Panc1 (cell line): ENCODE results near the gene MRPS9. TPM values are rescaled to one million over a fixed set of nuclear protein-coding genes. Genes with fewer than 3 reads are reported as not detected.

Source experiments
- ATAC-seq: fragments of 200-7000 bp; cut with Tn5 transposase; 2 replicates; pipeline ENCODE4 v1.9.1; 2020; ENCODE audit warnings: mild to moderate bottlenecking, moderate library complexity
- BruUV-seq: library from RNA; stranded (reverse); fragments of 400-500 nt; replicated peaks from 2 replicates; lab custom pipeline; 2021; lab: Mats Ljungman, UMichigan
- CTCF ChIA-PET: fragments of 300-600 bp; sonication (Branson Sonifier 250); formaldehyde crosslinking; loops from one replicate; lab custom pipeline; 2022; ENCODE audit warnings: antibody characterized with exemption; lab: Charles Lee
- POLR2A ChIA-PET: fragments of 300-600 bp; sonication (Branson Sonifier 250); formaldehyde crosslinking; loops from one replicate; lab custom pipeline; 2022; ENCODE audit warnings: antibody characterized with exemption; lab: Charles Lee
- DNase-seq: peaks from one replicate; pipeline ENCODE4 v3.0.0-alpha.2; 2010; ENCODE audit warnings: low read depth, low spot score
- H3K27ac ChIP-seq: 2 replicates; pipeline ENCODE4 v1.5.1; 2011; ENCODE audit warnings: mild to moderate bottlenecking, low read length, inconsistent platforms
- H3K27me3 ChIP-seq: fragments of 200-500 bp; sonication (Bioruptor generic); 2 replicates; pipeline ENCODE4 v1.6.0; 2014; ENCODE audit warnings: low read length, inconsistent platforms; ENCODE audit not compliant: control insufficient read depth, insufficient read depth
- H3K36me3 ChIP-seq: fragments of 200-500 bp; sonication (Bioruptor generic); 2 replicates; pipeline ENCODE4 v1.5.1; 2014; ENCODE audit warnings: inconsistent platforms, mild to moderate bottlenecking, low read length, moderate library complexity; ENCODE audit not compliant: control insufficient read depth, insufficient read depth
- H3K4me1 ChIP-seq: 2 replicates; pipeline ENCODE4 v1.5.1; 2011; ENCODE audit warnings: inconsistent platforms, mild to moderate bottlenecking, low read length, moderate library complexity; ENCODE audit not compliant: control insufficient read depth, insufficient read depth
- H3K4me3 ChIP-seq, 2 experiments: 2 replicates each; pipeline ENCODE4 v1.5.1; 2011 to 2012; ENCODE audit warnings: low read depth in 2 of 2, low read length in 2 of 2, mild to moderate bottlenecking in 2 of 2, inconsistent platforms in 1 of 2, moderate library complexity in 1 of 2
- H3K9me3 ChIP-seq: fragments of 200-500 bp; sonication (Bioruptor generic); 2 replicates; pipeline ENCODE4 v1.5.1; 2014; ENCODE audit warnings: low read depth, mild to moderate bottlenecking, inconsistent platforms, low read length, moderate library complexity; ENCODE audit not compliant: control insufficient read depth, insufficient read depth
- POLR2AphosphoS5 ChIP-seq: IDR thresholded peaks from 2 replicates; pipeline ENCODE4 v1.6.1; 2012; ENCODE audit warnings: mild to moderate bottlenecking, low read depth, low read length, moderate library complexity
- REST ChIP-seq, 2 experiments: IDR thresholded peaks; 2 replicates each; pipeline ENCODE4 v1.6.1; 2011 to 2012; ENCODE audit warnings: low read depth in 2 of 2, control low read depth in 1 of 2, low read length in 1 of 2, mild to moderate bottlenecking in 1 of 2, moderate library complexity in 1 of 2; ENCODE audit not compliant: insufficient read depth in 1 of 2
- SIN3A ChIP-seq: IDR thresholded peaks from 2 replicates; pipeline ENCODE4 v1.6.1; 2012; ENCODE audit warnings: low read depth, mild to moderate bottlenecking, low read length, moderate library complexity, borderline replicate concordance; ENCODE audit not compliant: insufficient read depth
- TCF7L2 ChIP-seq: IDR thresholded peaks from 2 replicates; pipeline ENCODE4 v1.6.1; 2011; ENCODE audit warnings: mild to moderate bottlenecking, low read depth, low read length, inconsistent platforms
- in situ Hi-C: cut with HindIII; loops from 2 replicates; pipeline ENCODE4 v1.10.0; 2016; ENCODE audit warnings: low sequenced_read_pairs, low pct_unique_long_range_greater_than_20kb
- intact Hi-C: fragments of 100-400 bp; cut with micrococcal nuclease; formaldehyde crosslinking; loops from one replicate; pipeline ENCODE4 v1.10.0; 2022; ENCODE audit not compliant: unreplicated experiment
- total RNA-seq: library from RNA; stranded (reverse); gene quantifications from one replicate; pipeline ENCODE4 v1.2.1, GENCODE V29; 2021; ENCODE audit not compliant: unreplicated experiment
- TF ChIP-seq, protein P1 (sequence below): fragments of 450-650 bp; IDR thresholded peaks from 2 replicates; pipeline ENCODE4 v1.5.1; 2017; ENCODE audit warnings: mild to moderate bottlenecking

The MRPS9 gene
- total RNA-seq, 1 experiment from 2014 or later = 27.4 TPM

- DNase-seq = no peak
- CTCF ChIA-PET = interaction anchor here (0.5 kb wide), 1 partner anchor 10 kb away, joined by 3 read pairs; no protein-coding TSS in a partner anchor
- in situ Hi-C loops (no loop called here), intact Hi-C loops (no loop called here)
- ATAC-seq = no peak
- 0 out of 2 replicates have a peak, but pooled peaks cover 3% of the 10 kb centered on the region for H3K27me3 ChIP-seq
- no peaks in the 10 kb centered on the region for H3K4me1 ChIP-seq
- no peaks in the 10 kb centered on the region for H3K9me3 ChIP-seq
- POLR2A ChIA-PET = no interaction called here
- no peaks in the 10 kb centered on the region for H3K36me3 ChIP-seq
- H3K27ac ChIP-seq = no peak overlapping the region
- no TSS peak for BruUV-seq
- no peak overlapping the region for H3K4me3 ChIP-seq
- TF ChIP-seq, protein P1, sequence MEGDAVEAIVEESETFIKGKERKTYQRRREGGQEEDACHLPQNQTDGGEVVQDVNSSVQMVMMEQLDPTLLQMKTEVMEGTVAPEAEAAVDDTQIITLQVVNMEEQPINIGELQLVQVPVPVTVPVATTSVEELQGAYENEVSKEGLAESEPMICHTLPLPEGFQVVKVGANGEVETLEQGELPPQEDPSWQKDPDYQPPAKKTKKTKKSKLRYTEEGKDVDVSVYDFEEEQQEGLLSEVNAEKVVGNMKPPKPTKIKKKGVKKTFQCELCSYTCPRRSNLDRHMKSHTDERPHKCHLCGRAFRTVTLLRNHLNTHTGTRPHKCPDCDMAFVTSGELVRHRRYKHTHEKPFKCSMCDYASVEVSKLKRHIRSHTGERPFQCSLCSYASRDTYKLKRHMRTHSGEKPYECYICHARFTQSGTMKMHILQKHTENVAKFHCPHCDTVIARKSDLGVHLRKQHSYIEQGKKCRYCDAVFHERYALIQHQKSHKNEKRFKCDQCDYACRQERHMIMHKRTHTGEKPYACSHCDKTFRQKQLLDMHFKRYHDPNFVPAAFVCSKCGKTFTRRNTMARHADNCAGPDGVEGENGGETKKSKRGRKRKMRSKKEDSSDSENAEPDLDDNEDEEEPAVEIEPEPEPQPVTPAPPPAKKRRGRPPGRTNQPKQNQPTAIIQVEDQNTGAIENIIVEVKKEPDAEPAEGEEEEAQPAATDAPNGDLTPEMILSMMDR = peak; percentile 26; the same call in 1 of the 2 replicates
- no peak for TF ChIP-seq TCF7L2
Measured at GRCh38 chr2:105125428-105125827, 87.6 kb downstream of the MRPS9 start.

DNA sequence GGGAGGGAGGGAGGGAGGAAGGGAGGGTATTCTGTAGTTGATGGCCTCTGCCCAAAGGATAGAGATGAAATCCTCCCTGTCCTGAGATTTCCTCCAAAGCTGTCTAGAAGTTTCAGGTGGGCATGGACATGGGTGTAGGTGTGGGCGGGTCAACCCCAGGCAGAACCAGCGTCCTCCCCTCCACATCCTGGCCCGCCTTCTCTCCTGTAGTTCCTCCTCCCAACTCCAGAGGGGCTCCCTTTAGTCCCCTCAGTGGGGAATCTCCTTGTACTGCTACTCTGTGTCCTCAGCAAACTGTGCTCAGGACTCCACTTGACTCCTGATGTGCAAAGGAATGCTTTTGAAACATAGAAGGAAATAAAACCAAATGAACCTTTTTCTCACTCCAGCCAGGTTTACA lies 88.1 kb downstream of the MRPS9 start:
- H3K36me3 ChIP-seq = no peaks in the 10 kb centered on the region
- BruUV-seq = no TSS peak
- no peak for ATAC-seq
- H3K9me3 ChIP-seq = no peaks in the 10 kb centered on the region
- H3K4me1 ChIP-seq = no peaks in the 10 kb centered on the region
- H3K27ac ChIP-seq = no peak overlapping the region
- in situ Hi-C loops (no loop called here), intact Hi-C loops (no loop called here)
- ChIA-PET CTCF (no interaction called here), POLR2A (no interaction called here)
- H3K4me3 ChIP-seq = no peak overlapping the region
- 0 out of 2 replicates have a peak, but pooled peaks cover 3% of the 10 kb centered on the region for H3K27me3 ChIP-seq
- TF ChIP-seq, protein P1 = no peak
- TF ChIP-seq TCF7L2 (no peak), SIN3A (no peak), REST (IDR thresholded peaks at IDR 0.05; ENCODE audit: insufficient read depth in 1 of 2, low read depth in 2 of 2, low read length in 1 of 2) (no peak), POLR2AphosphoS5 (no peak)
- no peak for DNase-seq
